Liver (tissue), 9 donors: Measurements from ENCODE around the gene ZBP1. TPM values are rescaled to one million over a fixed set of nuclear protein-coding genes. Genes with fewer than 3 reads are reported as not detected.

ENCODE experiments used
- DNase-seq: peaks from one replicate; pipeline ENCODE4 v3.0.0-alpha.2; 2017; ENCODE audit warnings: low spot score
- H3K27ac ChIP-seq, 2 donors: one replicate each; pipeline ENCODE4 v1.7.0; 2013; ENCODE audit warnings: inconsistent platforms in 2 of 2, low read length in 2 of 2, control low read depth in 1 of 2, low read depth in 1 of 2, mild to moderate bottlenecking in 1 of 2
- H3K27me3 ChIP-seq, 4 donors: one replicate each; pipeline versions ENCODE4 v1.6.1 to v1.7.0; 2013; ENCODE audit warnings: low read length in 3 of 4, inconsistent platforms in 1 of 4, mild to moderate bottlenecking in 1 of 4, moderate library complexity in 1 of 4; ENCODE audit not compliant: control insufficient read depth in 4 of 4, insufficient read depth in 4 of 4
- H3K36me3 ChIP-seq, 4 donors: one replicate each; pipeline versions ENCODE4 v1.6.1 to v1.7.0; 2013; ENCODE audit warnings: low read length in 3 of 4, mild to moderate bottlenecking in 3 of 4, low read depth in 1 of 4, moderate library complexity in 1 of 4; ENCODE audit not compliant: control insufficient read depth in 4 of 4, insufficient read depth in 3 of 4
- H3K4me1 ChIP-seq, 4 donors: one replicate each; pipeline versions ENCODE4 v1.6.1 to v1.7.0; 2013; ENCODE audit warnings: low read length in 3 of 4, mild to moderate bottlenecking in 3 of 4, moderate library complexity in 1 of 4; ENCODE audit not compliant: control insufficient read depth in 4 of 4, insufficient read depth in 4 of 4
- H3K4me3 ChIP-seq, 3 donors: one replicate each; pipeline versions ENCODE4 v1.6.1 to v1.7.0; 2013; ENCODE audit warnings: low read length in 3 of 3, control low read depth in 1 of 3, low read depth in 1 of 3, mild to moderate bottlenecking in 1 of 3
- H3K9ac ChIP-seq, 2 donors: one replicate each; pipeline ENCODE4 v1.7.0; 2013; ENCODE audit warnings: low read length in 2 of 2, mild to moderate bottlenecking in 2 of 2, moderate library complexity in 2 of 2, control low read depth in 1 of 2, low read depth in 1 of 2
- H3K9me3 ChIP-seq, 4 donors: one replicate each; pipeline versions ENCODE4 v1.6.1 to v1.7.0; 2013; ENCODE audit warnings: low read length in 3 of 4; ENCODE audit not compliant: control insufficient read depth in 4 of 4
- EGR1 ChIP-seq, 2 donors: IDR thresholded peaks; 2 replicates each; pipeline ENCODE4 v1.6.1; 2016 to 2018; ENCODE audit warnings: antibody characterized with exemption in 2 of 2, low read depth in 2 of 2
- FOXA1 ChIP-seq: IDR thresholded peaks from 2 replicates; pipeline ENCODE4 v1.6.1; 2016; ENCODE audit warnings: antibody characterized with exemption
- FOXA2 ChIP-seq: IDR thresholded peaks from 2 replicates; pipeline ENCODE4 v1.6.1; 2016; ENCODE audit warnings: antibody characterized with exemption
- GABPA ChIP-seq, 2 donors: IDR thresholded peaks in 1 of 2; conservative IDR thresholded peaks in 1 of 2; 2 replicates each; pipeline ENCODE4 v1.6.1; 2016; ENCODE audit warnings: antibody characterized with exemption in 2 of 2, mild to moderate bottlenecking in 1 of 2, moderate library complexity in 1 of 2
- HNF4A ChIP-seq, 2 donors: conservative IDR thresholded peaks; 2 replicates each; pipeline ENCODE4 v1.6.1; 2016; ENCODE audit warnings: antibody characterized with exemption in 2 of 2, mild to moderate bottlenecking in 2 of 2
- HNF4G ChIP-seq: IDR thresholded peaks from 2 replicates; pipeline ENCODE4 v1.6.1; 2016; ENCODE audit warnings: antibody characterized with exemption
- JUND ChIP-seq, 2 donors: IDR thresholded peaks; 2 replicates each; pipeline ENCODE4 v1.6.1; 2016; ENCODE audit warnings: antibody characterized with exemption in 2 of 2
- NR2F2 ChIP-seq: IDR thresholded peaks from 2 replicates; pipeline ENCODE4 v1.6.1; 2016; ENCODE audit warnings: antibody characterized with exemption
- RAD21 ChIP-seq, 2 donors: IDR thresholded peaks; 2 replicates each; pipeline ENCODE4 v1.6.1; 2016; ENCODE audit warnings: antibody characterized with exemption in 2 of 2, mild to moderate bottlenecking in 2 of 2
- RXRA ChIP-seq, 2 donors: IDR thresholded peaks; 2 replicates each; pipeline ENCODE4 v1.6.1; 2017 to 2018; ENCODE audit warnings: antibody characterized with exemption in 2 of 2, mild to moderate bottlenecking in 1 of 2
- SP1 ChIP-seq: IDR thresholded peaks from 2 replicates; pipeline ENCODE4 v1.6.1; 2018; ENCODE audit warnings: antibody characterized with exemption, mild to moderate bottlenecking
- TAF1 ChIP-seq: conservative IDR thresholded peaks from 2 replicates; pipeline ENCODE4 v1.6.1; 2016; ENCODE audit warnings: antibody characterized with exemption, mild to moderate bottlenecking
- YY1 ChIP-seq: IDR thresholded peaks from 2 replicates; pipeline ENCODE4 v1.6.1; 2016; ENCODE audit warnings: antibody characterized with exemption, mild to moderate bottlenecking
- WGBS: extraction: QIAGEN DNeasy Blood & Tissue Kit; methylation state at CpG from one replicate; pipeline ENCODE4 v1.1.7; 2013; 5-methylcytosine and 5-hydroxymethylcytosine counted together
- polyA plus RNA-seq, 2 donors: library from polyadenylated mRNA; stranded (reverse) in 1 of 2; unstranded in 1 of 2; fragments of 200-250 nt in 1 of 2; fragments of >200 nt in 1 of 2; fragmentation: Nextera tagmentation in 1 of 2; extraction: Ambion mirVana in 1 of 2; gene quantifications; one replicate each; pipeline versions ENCODE4 v1.2.1 to v1.2.3, GENCODE V29; 2013 to 2015
- total RNA-seq, 2 donors: library from RNA; depleted of rRNA; stranded (reverse); fragments of >200 nt; gene quantifications; one replicate each; pipeline ENCODE4 v1.2.3, GENCODE V29; 2014
- TF ChIP-seq, protein P1 (sequence below): IDR thresholded peaks from 2 replicates; pipeline ENCODE4 v1.6.1; 2016; ENCODE audit warnings: antibody characterized with exemption, mild to moderate bottlenecking
- TF ChIP-seq, protein P2 (sequence below): fragments of 150-350 bp; IDR thresholded peaks from 2 replicates; pipeline ENCODE4 v1.5.1; 2017; ENCODE audit warnings: improper control_type of control experiment, low read depth, low read length; ENCODE audit not compliant: missing input control
- TF ChIP-seq, protein P3 (sequence below): IDR thresholded peaks from 2 replicates; pipeline ENCODE4 v1.6.1; 2016; ENCODE audit warnings: antibody characterized with exemption
- TF ChIP-seq, protein P4 (sequence below): IDR thresholded peaks from 2 replicates; pipeline ENCODE4 v1.6.1; 2016; ENCODE audit warnings: antibody characterized with exemption
- TF ChIP-seq, protein P5 (sequence below): IDR thresholded peaks from 2 replicates; pipeline ENCODE4 v1.6.1; 2016; ENCODE audit warnings: antibody characterized with exemption
- donor health status: healthy.
- donor health status: healthy.
- donor health status: healthy.
- donor health status: healthy.
- donor health status: healthy.

ZBP1 gene
- total and polyA plus RNA-seq, 4 donors: 0.06 to 0.42 (median 0.13) TPM

DNA sequence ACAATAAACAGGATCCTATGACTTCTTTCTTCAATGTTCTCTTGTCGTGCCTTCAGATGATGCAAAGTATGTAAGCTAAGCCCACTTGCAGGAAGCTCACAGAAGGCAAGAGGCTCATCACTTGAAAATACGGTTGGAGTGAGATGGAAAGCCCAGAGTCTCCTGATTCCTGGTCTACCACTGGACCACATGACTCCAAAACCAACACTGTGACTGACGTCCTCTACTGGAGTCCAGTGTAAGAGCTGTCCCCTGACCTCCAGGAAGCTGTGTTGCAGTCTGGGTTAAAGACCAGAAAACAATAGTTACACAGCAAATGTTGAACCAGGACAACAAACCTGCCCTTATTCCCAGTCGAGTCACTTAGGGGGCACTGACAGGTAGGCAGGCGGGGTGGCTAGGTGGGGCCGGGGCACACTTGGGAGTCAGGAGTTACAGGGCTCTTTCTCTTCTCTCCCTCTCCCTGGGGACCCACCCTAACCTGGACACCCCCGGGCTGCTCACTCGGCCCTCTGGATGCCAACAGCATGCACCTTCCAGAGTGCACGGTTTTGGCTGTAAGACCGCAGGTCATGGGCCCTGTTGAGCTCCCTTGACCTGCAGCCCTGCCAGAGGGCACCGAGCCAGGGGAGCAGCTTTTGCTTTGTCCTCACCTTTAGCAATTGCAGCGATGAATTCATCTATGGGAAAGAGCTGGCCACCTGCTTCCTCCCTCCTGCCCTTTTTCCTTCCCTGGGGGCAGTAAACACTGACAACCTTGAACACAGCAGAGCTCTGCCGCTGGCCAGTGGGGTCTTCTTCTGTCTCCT lies 51.9 kb downstream of the ZBP1 start:
- TF ChIP-seq YY1 (peak; percentile 31), FOXA2 (peak; percentile 82), RAD21 (IDR thresholded peaks at IDR 0.05) (peak; percentile 10 to 30), NR2F2 (peak; percentile 70), SP1 (peak; percentile 86), HNF4G (peak; percentile 45), GABPA (IDR thresholded peaks at IDR 0.05 in 1 of 2, conservative IDR thresholded peaks at IDR 0.05 in 1 of 2) (no peak), JUND (IDR thresholded peaks at IDR 0.05) (peak; percentile 69 to 75), HNF4A (conservative IDR thresholded peaks at IDR 0.05) (peak; percentile 86 to 91), FOXA1 (peak; percentile 54), RXRA (IDR thresholded peaks at IDR 0.05) (peak; percentile 93 to 98), TAF1 (no peak), EGR1 (IDR thresholded peaks at IDR 0.05; ENCODE audit: low read depth in 2 of 2) (peak; percentile 7 to 9)
- TF ChIP-seq, protein P1, sequence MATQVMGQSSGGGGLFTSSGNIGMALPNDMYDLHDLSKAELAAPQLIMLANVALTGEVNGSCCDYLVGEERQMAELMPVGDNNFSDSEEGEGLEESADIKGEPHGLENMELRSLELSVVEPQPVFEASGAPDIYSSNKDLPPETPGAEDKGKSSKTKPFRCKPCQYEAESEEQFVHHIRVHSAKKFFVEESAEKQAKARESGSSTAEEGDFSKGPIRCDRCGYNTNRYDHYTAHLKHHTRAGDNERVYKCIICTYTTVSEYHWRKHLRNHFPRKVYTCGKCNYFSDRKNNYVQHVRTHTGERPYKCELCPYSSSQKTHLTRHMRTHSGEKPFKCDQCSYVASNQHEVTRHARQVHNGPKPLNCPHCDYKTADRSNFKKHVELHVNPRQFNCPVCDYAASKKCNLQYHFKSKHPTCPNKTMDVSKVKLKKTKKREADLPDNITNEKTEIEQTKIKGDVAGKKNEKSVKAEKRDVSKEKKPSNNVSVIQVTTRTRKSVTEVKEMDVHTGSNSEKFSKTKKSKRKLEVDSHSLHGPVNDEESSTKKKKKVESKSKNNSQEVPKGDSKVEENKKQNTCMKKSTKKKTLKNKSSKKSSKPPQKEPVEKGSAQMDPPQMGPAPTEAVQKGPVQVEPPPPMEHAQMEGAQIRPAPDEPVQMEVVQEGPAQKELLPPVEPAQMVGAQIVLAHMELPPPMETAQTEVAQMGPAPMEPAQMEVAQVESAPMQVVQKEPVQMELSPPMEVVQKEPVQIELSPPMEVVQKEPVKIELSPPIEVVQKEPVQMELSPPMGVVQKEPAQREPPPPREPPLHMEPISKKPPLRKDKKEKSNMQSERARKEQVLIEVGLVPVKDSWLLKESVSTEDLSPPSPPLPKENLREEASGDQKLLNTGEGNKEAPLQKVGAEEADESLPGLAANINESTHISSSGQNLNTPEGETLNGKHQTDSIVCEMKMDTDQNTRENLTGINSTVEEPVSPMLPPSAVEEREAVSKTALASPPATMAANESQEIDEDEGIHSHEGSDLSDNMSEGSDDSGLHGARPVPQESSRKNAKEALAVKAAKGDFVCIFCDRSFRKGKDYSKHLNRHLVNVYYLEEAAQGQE: peak; percentile 90
- TF ChIP-seq, protein P2, sequence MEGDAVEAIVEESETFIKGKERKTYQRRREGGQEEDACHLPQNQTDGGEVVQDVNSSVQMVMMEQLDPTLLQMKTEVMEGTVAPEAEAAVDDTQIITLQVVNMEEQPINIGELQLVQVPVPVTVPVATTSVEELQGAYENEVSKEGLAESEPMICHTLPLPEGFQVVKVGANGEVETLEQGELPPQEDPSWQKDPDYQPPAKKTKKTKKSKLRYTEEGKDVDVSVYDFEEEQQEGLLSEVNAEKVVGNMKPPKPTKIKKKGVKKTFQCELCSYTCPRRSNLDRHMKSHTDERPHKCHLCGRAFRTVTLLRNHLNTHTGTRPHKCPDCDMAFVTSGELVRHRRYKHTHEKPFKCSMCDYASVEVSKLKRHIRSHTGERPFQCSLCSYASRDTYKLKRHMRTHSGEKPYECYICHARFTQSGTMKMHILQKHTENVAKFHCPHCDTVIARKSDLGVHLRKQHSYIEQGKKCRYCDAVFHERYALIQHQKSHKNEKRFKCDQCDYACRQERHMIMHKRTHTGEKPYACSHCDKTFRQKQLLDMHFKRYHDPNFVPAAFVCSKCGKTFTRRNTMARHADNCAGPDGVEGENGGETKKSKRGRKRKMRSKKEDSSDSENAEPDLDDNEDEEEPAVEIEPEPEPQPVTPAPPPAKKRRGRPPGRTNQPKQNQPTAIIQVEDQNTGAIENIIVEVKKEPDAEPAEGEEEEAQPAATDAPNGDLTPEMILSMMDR: no peak
- TF ChIP-seq, protein P3, sequence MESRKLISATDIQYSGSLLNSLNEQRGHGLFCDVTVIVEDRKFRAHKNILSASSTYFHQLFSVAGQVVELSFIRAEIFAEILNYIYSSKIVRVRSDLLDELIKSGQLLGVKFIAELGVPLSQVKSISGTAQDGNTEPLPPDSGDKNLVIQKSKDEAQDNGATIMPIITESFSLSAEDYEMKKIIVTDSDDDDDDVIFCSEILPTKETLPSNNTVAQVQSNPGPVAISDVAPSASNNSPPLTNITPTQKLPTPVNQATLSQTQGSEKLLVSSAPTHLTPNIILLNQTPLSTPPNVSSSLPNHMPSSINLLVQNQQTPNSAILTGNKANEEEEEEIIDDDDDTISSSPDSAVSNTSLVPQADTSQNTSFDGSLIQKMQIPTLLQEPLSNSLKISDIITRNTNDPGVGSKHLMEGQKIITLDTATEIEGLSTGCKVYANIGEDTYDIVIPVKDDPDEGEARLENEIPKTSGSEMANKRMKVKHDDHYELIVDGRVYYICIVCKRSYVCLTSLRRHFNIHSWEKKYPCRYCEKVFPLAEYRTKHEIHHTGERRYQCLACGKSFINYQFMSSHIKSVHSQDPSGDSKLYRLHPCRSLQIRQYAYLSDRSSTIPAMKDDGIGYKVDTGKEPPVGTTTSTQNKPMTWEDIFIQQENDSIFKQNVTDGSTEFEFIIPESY: peak; percentile 14
- TF ChIP-seq, protein P4, sequence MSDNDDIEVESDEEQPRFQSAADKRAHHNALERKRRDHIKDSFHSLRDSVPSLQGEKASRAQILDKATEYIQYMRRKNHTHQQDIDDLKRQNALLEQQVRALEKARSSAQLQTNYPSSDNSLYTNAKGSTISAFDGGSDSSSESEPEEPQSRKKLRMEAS: peak; percentile 53
- TF ChIP-seq, protein P5, sequence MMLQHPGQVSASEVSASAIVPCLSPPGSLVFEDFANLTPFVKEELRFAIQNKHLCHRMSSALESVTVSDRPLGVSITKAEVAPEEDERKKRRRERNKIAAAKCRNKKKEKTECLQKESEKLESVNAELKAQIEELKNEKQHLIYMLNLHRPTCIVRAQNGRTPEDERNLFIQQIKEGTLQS: peak; percentile 15
- Histone ChIP-seq H3K9me3 (no peaks in the 10 kb centered on the region), H3K9ac (peak overlapping the region; percentile 33 to 55), H3K27ac (peak overlapping the region; percentile 88 to 92), H3K27me3 (no peaks in the 10 kb centered on the region), H3K4me1 (peaks cover 2 to 42% (median 24%) of the 10 kb centered on the region in 4 donors), H3K36me3 (peaks cover 0 to 5% (median 0%) of the 10 kb centered on the region in 4 donors), H3K4me3 (no peak overlapping the region)
- DNase-seq: no peak
- 30% methylated on average over 13 of the region's 13 CpGs for WGBS
